Measurements from ENCODE around the gene FXR2. TPM values are rescaled to one million over a fixed set of nuclear protein-coding genes. Genes with fewer than 3 reads are reported as not detected.

The FXR2 gene
- total and polyA plus RNA-seq, 2 experiments from 2014 or later = 10.9 to 24.4 TPM

GRCh38 chr17:7588553-7589203 is 26.0 kb downstream of the FXR2 start:
- Histone ChIP-seq H3K9me2 (ENCODE audit: insufficient read depth) (no peaks in the 10 kb centered on the region; the same call in 1 of the 2 replicates), H4K20me1 (replicated peaks; ENCODE audit: insufficient read depth) (no peaks in the 10 kb centered on the region), H3K27me3 (ENCODE audit: insufficient read depth) (no peaks in the 10 kb centered on the region), H3K4me1 (ENCODE audit: insufficient read depth) (peaks cover 23% of the 10 kb centered on the region), H3K36me3 (ENCODE audit: insufficient read depth) (peaks cover 16% of the 10 kb centered on the region), H3K79me2 (replicated peaks; ENCODE audit: insufficient read depth) (peaks cover 21% of the 10 kb centered on the region), H3K27ac (ENCODE audit: low read depth) (no peak overlapping the region), H2AFZ (no peak overlapping the region), H3K4me3 (peak overlapping the region; percentile 88), H3F3A (replicated peaks; ENCODE audit: low read depth) (peaks cover 30% of the 10 kb centered on the region), H3K4me2 (peak overlapping the region; percentile 99)
- peak; percentile 12 for ATAC-seq
- H3K27ac Mint-ChIP-seq = no peak overlapping the region
- peaks cover 25% of the 10 kb centered on the region for H3K27me3 Mint-ChIP-seq (ENCODE audit: insufficient read depth, low read depth, poor library complexity)
- peak; percentile 59 for DNase-seq (ENCODE audit: low spot score)
- H3K4me1 Mint-ChIP-seq = peaks cover 43% of the 10 kb centered on the region
- H3K9me3 Mint-ChIP-seq = no peaks in the 10 kb centered on the region
- H3K4me3 Mint-ChIP-seq = peak overlapping the region; percentile 69
- H3K36me3 Mint-ChIP-seq (ENCODE audit: low read depth) = peaks cover 54% of the 10 kb centered on the region
- no peak for TF ChIP-seq ETS1 (IDR thresholded peaks at IDR 0.05)
- TF ChIP-seq JUNB (IDR thresholded peaks at IDR 0.05; ENCODE audit: unreplicated experiment) = no peak
- no peak for TF ChIP-seq EZH2 (IDR thresholded peaks at IDR 0.05; ENCODE audit: low read depth, unreplicated experiment)
- TF ChIP-seq CTCF (conservative IDR thresholded peaks at IDR 0.05; ENCODE audit: low read depth in 2 of 2) = no peak
- no peak for TF ChIP-seq NANOG (IDR thresholded peaks at IDR 0.05; ENCODE audit: borderline replicate concordance)
- no peak for TF ChIP-seq ZNF114 (CRISPR knock-in tag; IDR thresholded peaks at IDR 0.05)
- no peak for TF ChIP-seq REST (IDR thresholded peaks at IDR 0.05; ENCODE audit: unreplicated experiment)
- TF ChIP-seq ZNF462 (CRISPR knock-in tag; IDR thresholded peaks at IDR 0.05) = no peak
- no peak for TF ChIP-seq STAT1 (IDR thresholded peaks at IDR 0.05; ENCODE audit: unreplicated experiment)
- no peak for TF ChIP-seq ZNF331 (CRISPR knock-in tag; IDR thresholded peaks at IDR 0.05; ENCODE audit: low read depth)
- no peak for TF ChIP-seq EZH2phosphoT487 (IDR thresholded peaks at IDR 0.05; ENCODE audit: unreplicated experiment)
- TF ChIP-seq CREB1 (CRISPR knock-in tag; IDR thresholded peaks at IDR 0.05; ENCODE audit: low read depth) = no peak
- TF ChIP-seq POLR2AphosphoS5 (IDR thresholded peaks at IDR 0.05; ENCODE audit: low read depth) = no peak; the same call in 1 of the 2 replicates
